ENCODE results near the gene ERC2. TPM values are rescaled to one million over a fixed set of nuclear protein-coding genes. Genes with fewer than 3 reads are reported as not detected.

Gene ERC2
- polyA plus RNA-seq, 3 donors, result not detected

GRCh38 chr3:55466526-55466925, 1001.7 kb downstream of the ERC2 start:
- no peak overlapping the region for H3K4me2 ChIP-seq (replicated peaks; ENCODE audit: extremely low read depth, low read length, poor library complexity, severe bottlenecking)
- H3K4me3 Mint-ChIP-seq, result no peak overlapping the region
- no peaks in the 10 kb centered on the region for H3K4me1 Mint-ChIP-seq

GRCh38 chr3:55461896-55462295, 1006.4 kb downstream of the ERC2 start:
- Histone ChIP-seq H3K9me3 (replicated peaks in 1 of 2; ENCODE audit: control insufficient read depth in 1 of 2, insufficient read depth in 1 of 2, low read length in 2 of 2) (no peaks in the 10 kb centered on the region), H2AFZ (ENCODE audit: insufficient read depth, low read depth, low read length, poor library complexity, severe bottlenecking) (no peak overlapping the region), H3K4me3 (replicated peaks in 1 of 3; ENCODE audit: low read depth in 2 of 3, low read length in 3 of 3) (no peak overlapping the region), H3K4me2 (replicated peaks; ENCODE audit: extremely low read depth, low read length, poor library complexity, severe bottlenecking) (no peak overlapping the region), H3K36me3 (replicated peaks in 1 of 2; ENCODE audit: control insufficient read depth in 1 of 2, insufficient read depth in 2 of 2, low read length in 2 of 2) (no peaks in the 10 kb centered on the region), H3K79me2 (ENCODE audit: insufficient read depth, low read length) (no peaks in the 10 kb centered on the region), H3K27me3 (ENCODE audit: control insufficient read depth in 2 of 2, insufficient read depth in 2 of 2, low read length in 2 of 2) (no peaks in the 10 kb centered on the region), H3K9ac (ENCODE audit: insufficient read depth, low read length, poor library complexity, severe bottlenecking) (no peak overlapping the region), H3K27ac (ENCODE audit: low read depth in 1 of 2, low read length in 2 of 2) (no peak overlapping the region), H4K20me1 (ENCODE audit: insufficient read depth, low read length) (no peaks in the 10 kb centered on the region), H3K4me1 (ENCODE audit: control insufficient read depth in 1 of 2, insufficient read depth in 2 of 2, low read length in 2 of 2) (no peaks in the 10 kb centered on the region)
- 100% methylated on average over 1 of the region's 1 CpG for WGBS (ENCODE audit: insufficient coverage)
- Mint-ChIP-seq H3K4me3 (no peak overlapping the region), H3K27me3 (ENCODE audit: low read depth in 3 of 3) (peaks cover 0 to 4% (median 2%) of the 10 kb centered on the region in 3 donors), H3K36me3 (no peaks in the 10 kb centered on the region), H3K4me1 (no peaks in the 10 kb centered on the region), H3K27ac (no peak overlapping the region), H3K9me3 (peaks cover 0 to 2% (median 0%) of the 10 kb centered on the region in 7 donors)
- DNase-seq, result no peak
- TF ChIP-seq CTCF (IDR thresholded peaks at IDR 0.05), result no peak
- intact Hi-C loops (cut with micrococcal nuclease), result no loop called here

More at GRCh38 chr3:55466526-55466925, 1001.7 kb downstream of the ERC2 start:
- peaks cover 0 to 2% of the 10 kb centered on the region in 2 donors for H3K27me3 ChIP-seq (ENCODE audit: control insufficient read depth in 2 of 2, insufficient read depth in 2 of 2, low read length in 2 of 2)
- no peaks in the 10 kb centered on the region for H3K9me3 Mint-ChIP-seq
- no peaks in the 10 kb centered on the region for H3K4me1 ChIP-seq (ENCODE audit: control insufficient read depth in 1 of 2, insufficient read depth in 2 of 2, low read length in 2 of 2)
- H3K9ac ChIP-seq (ENCODE audit: insufficient read depth, low read length, poor library complexity, severe bottlenecking), result no peak overlapping the region
- no peak for TF ChIP-seq CTCF (IDR thresholded peaks at IDR 0.05)
- H3K4me3 ChIP-seq (replicated peaks in 1 of 3; ENCODE audit: low read depth in 2 of 3, low read length in 3 of 3), result no peak overlapping the region
- H2AFZ ChIP-seq (ENCODE audit: insufficient read depth, low read depth, low read length, poor library complexity, severe bottlenecking), result no peak overlapping the region
- H3K9me3 ChIP-seq (replicated peaks in 1 of 2; ENCODE audit: control insufficient read depth in 1 of 2, insufficient read depth in 1 of 2, low read length in 2 of 2), result no peaks in the 10 kb centered on the region
- peaks cover 2 to 4% (median 2%) of the 10 kb centered on the region in 3 donors for H3K27me3 Mint-ChIP-seq (ENCODE audit: low read depth in 3 of 3)
- no peak for DNase-seq
- H3K79me2 ChIP-seq (ENCODE audit: insufficient read depth, low read length), result no peaks in the 10 kb centered on the region
- H3K27ac ChIP-seq (ENCODE audit: low read depth in 1 of 2, low read length in 2 of 2), result no peak overlapping the region
- WGBS (ENCODE audit: insufficient coverage), result no CpG with 5 or more reads among the region's 3 CpGs
- intact Hi-C loops (cut with micrococcal nuclease), result no loop called here
- H3K27ac Mint-ChIP-seq, result no peak overlapping the region
- H4K20me1 ChIP-seq (ENCODE audit: insufficient read depth, low read length), result no peaks in the 10 kb centered on the region
- H3K36me3 Mint-ChIP-seq, result no peaks in the 10 kb centered on the region
- H3K36me3 ChIP-seq (replicated peaks in 1 of 2; ENCODE audit: control insufficient read depth in 1 of 2, insufficient read depth in 2 of 2, low read length in 2 of 2), result no peaks in the 10 kb centered on the region

Measured in CD14-positive monocyte (primary cell).